GM19397 (cell line): ENCODE data around the gene C20orf202.

ENCODE experiments used
- ATAC-seq: cut with Tn5 transposase; IDR thresholded peaks from one replicate; pipeline ENCODE4 v1.9.1; 2021; ENCODE audit warnings: mild to moderate bottlenecking, moderate library complexity; ENCODE audit not compliant: unreplicated experiment

The C20orf202 gene

GRCh38 chr20:1202762-1203504 is at the start of gene C20orf202:
Gene C20orf202 (plus strand): TSS chr20:1203454. CDS start chr20:1203586, 132 bp downstream.
- ATAC-seq, result no peak

GRCh38 chr20:1154226-1154625 is 49.0 kb upstream of the C20orf202 start:
- no peak for ATAC-seq

DNA sequence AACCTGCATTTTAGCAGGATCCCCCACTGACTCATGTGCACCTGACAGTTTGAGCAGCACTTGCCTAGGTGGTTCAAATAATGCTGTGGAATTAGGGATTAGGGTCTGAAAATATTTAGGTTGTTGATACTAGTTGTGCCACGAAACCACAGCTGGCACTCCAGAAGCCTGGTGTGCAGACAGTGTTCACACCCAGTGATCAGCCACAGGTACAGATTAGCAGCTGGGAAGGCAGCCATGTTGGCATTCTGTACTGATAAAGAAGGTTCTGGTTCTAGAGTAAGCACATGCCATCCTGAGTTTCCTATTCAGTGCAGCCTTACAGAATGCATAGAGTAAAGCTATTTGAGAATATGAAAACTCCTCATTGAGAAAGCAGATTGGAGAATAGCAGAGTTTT is 48.6 kb upstream of the C20orf202 start:
- no peak for ATAC-seq

GRCh38 chr20:1155342-1155741 is 47.9 kb upstream of the C20orf202 start:
- no peak for ATAC-seq

GRCh38 chr20:1160496-1160895 is 42.8 kb upstream of the C20orf202 start:
- ATAC-seq, result no peak

GRCh38 chr20:1160991-1161390 is 42.3 kb upstream of the C20orf202 start:
- ATAC-seq, result no peak

DNA sequence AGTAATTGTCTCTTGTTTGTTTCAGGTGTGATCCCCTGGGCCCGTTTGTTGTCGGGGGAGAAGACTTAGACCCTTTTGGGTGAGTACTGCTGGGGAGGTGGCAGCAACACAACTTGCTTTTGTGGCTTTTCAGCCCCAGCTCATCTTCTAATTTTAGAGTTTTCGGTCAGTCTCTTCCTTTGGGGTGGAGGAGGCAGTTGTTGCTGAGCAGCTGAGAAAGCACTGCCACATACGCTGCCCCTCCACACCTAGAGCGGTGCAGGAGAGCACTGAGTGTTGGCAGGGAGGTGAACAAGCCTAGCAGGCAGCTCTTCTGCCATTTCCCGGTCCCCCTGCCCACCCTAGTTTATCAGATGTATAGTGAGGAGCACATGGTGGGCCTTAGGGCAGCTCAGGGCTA is 40.1 kb upstream of the C20orf202 start:
- ATAC-seq, result no peak

GRCh38 chr20:1163653-1164052 is 39.6 kb upstream of the C20orf202 start:
- no peak for ATAC-seq

DNA sequence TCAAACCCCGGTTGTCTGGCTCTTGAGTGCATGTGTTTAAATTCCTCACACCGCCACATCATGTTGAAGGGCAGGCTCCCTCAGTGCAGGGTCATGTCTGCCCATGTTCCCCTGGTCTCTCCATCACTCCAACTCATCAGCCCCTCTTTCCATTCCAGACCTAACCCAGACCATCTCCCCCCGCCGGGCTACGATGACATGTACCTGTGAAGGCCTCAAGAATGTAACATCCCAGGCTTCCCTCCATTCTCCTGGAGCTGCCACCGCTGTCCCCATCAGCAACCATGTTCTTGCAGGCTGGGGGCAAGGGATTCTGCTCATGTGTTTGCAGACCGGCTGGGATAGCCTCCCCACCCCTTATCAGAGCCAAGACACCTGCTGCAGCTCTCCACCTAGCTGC is 38.4 kb upstream of the C20orf202 start:
- ATAC-seq, result no peak

- no peak for ATAC-seq
Measured at GRCh38 chr20:1165521-1165920, 37.7 kb upstream of the C20orf202 start.

GRCh38 chr20:1165941-1166340 is 37.3 kb upstream of the C20orf202 start:
- ATAC-seq, result no peak

DNA sequence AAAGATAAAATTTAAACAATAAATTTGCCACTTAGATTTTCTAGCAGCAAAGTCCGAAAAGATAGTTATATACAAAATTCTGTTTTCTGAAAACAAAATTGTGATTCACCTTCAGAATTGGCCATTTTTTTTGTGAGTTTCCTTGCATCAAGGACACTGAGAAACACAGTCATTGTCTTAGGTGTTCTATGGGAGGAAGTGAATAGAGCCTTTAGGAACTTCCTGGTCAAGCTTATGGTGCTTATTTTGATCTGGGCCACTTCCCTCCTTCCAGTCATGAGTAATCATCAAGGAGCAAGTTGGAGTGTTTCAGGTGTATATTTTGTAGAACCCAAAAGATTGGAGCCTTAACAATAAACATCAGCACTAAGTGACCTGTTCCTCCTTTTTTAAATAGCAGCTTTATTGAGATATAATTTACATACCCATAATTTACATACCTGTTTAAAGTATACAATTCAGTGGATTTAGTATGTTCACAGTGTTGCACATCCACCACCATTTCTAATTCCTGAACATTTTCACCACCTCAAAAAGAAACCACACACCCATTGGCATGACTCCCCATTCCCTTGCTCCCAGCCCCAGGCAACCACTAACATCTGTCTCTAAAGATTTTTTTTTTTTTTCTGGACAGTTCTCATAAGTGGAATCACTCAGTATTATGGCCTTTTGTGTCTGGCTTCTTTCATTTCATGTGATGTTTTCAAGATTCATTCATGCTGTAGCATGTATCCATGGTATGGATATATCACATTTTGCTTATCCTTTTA is 36.1 kb upstream of the C20orf202 start:
- ATAC-seq, result no peak

DNA sequence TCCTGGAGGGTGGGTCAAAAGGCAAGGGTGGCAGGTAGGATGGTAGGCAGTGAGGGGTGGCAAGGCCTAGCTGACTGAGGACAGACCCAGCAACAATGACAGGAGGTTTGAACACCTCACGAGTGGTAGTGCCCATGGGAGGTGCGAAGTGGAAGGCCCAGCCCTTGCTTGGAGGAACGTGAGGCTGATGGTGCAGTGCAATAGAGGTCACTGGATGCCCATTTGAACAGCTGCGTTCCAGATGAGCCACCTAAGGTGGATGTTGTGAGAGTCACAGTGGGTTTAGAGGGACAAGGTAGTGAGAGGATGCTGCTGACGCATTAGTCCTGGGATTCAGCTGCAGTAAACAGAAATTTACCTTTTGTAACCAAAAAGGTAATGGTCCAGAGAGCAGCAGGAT is 34.0 kb upstream of the C20orf202 start:
- ATAC-seq, result no peak

GRCh38 chr20:1171461-1172093 is 31.7 kb upstream of the C20orf202 start:
- no peak for ATAC-seq

GRCh38 chr20:1173698-1174097 is 29.6 kb upstream of the C20orf202 start:
- ATAC-seq, result no peak

- no peak for ATAC-seq
Measured at GRCh38 chr20:1174787-1175186, 28.5 kb upstream of the C20orf202 start.

- ATAC-seq, result no peak
Measured at GRCh38 chr20:1177680-1178079, 25.6 kb upstream of the C20orf202 start.

- ATAC-seq, result no peak
Measured at GRCh38 chr20:1178103-1178502, 25.2 kb upstream of the C20orf202 start.

GRCh38 chr20:1178623-1179022 is 24.6 kb upstream of the C20orf202 start:
- ATAC-seq, result no peak

DNA sequence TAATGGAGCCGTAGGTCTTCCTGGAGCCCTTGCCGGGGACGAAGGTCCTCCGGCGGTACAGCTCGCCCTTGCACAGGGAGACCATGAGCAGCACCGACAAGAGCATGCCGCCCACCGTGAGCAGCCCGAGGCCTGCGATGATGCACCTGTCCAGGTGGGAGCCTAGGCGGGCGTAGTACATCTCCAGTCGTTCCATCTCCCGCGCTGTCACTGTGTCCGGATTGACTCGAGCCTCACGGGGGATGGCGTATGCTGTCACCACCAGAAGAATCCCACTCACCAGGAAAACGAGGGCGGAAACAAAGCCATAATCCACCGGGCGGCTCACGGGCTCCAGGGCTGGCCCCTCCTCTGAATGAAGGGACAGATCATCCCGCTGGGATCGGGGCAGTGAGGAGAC is 22.3 kb upstream of the C20orf202 start:
- ATAC-seq, result no peak

DNA sequence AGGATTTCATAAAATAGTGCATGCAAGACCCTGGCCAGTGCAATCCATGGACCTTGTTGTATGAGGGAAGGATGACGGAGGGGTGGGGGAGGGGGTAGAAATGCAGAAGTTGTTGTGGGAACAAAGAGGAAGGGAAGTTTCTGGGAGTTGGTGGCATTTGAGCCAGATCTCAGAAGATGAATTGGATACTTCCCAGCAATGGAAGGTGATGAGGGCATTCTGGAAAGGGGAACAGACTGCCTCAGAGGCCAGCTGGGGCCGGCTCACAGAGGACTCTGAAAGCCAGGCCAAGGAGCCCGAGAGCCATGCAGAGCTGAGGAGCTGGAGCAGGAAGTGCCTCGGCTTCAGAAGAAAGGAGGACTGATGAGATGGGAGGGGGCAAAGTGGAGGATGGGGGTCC is 21.1 kb upstream of the C20orf202 start:
- no peak for ATAC-seq

DNA sequence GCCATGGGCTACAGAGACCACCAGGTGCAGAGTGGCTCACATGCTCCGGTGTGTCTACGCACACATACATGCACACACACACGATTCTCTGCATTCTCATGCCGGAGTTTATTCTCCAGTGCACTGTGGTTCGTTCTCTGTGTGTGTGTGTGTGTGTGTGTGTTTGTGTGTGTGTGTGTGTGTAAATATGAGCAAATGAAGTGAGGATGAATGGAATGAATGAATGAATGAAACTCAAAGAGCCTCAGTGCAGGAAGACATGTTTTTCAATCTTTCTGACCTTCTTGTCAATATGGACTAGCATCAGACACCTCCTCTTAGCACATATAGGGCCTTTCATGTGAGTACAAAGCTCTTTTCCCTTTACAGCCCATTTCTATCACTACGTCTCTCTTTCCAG is 20.1 kb upstream of the C20orf202 start:
- ATAC-seq, result no peak
